Ishikawa (cell line): ENCODE results near the gene SLC2A4RG.

Experiments used
- CEBPB ChIP-seq: IDR thresholded peaks from 2 replicates; pipeline ENCODE4 v1.6.1; 2012
- CREB1 ChIP-seq: IDR thresholded peaks from 2 replicates; pipeline ENCODE4 v1.6.1; 2012; ENCODE audit warnings: low read depth
- EGR1 ChIP-seq: IDR thresholded peaks from 2 replicates; pipeline ENCODE4 v1.6.1; 2012
- EP300 ChIP-seq: IDR thresholded peaks from 2 replicates; pipeline ENCODE4 v1.6.1; 2012; ENCODE audit warnings: borderline replicate concordance
- FOXM1 ChIP-seq: IDR thresholded peaks from 2 replicates; pipeline ENCODE4 v1.6.1; 2012; ENCODE audit warnings: low read depth, borderline replicate concordance
- MAX ChIP-seq: IDR thresholded peaks from 2 replicates; pipeline ENCODE4 v1.6.1; 2012
- NFIC ChIP-seq: IDR thresholded peaks from 2 replicates; pipeline ENCODE4 v1.6.1; 2012
- RAD21 ChIP-seq: IDR thresholded peaks from 2 replicates; pipeline ENCODE4 v1.6.1; 2012; ENCODE audit warnings: low read depth
- REST ChIP-seq: IDR thresholded peaks from 2 replicates; pipeline ENCODE4 v1.6.1; 2012; ENCODE audit warnings: low read depth, mild to moderate bottlenecking
- TAF1 ChIP-seq: IDR thresholded peaks from 2 replicates; pipeline ENCODE4 v1.6.1; 2012; ENCODE audit warnings: low read depth, mild to moderate bottlenecking
- TCF12 ChIP-seq: IDR thresholded peaks from 2 replicates; pipeline ENCODE4 v1.6.1; 2012; ENCODE audit warnings: low read depth
- TEAD4 ChIP-seq: IDR thresholded peaks from 2 replicates; pipeline ENCODE4 v1.6.1; 2012
- USF1 ChIP-seq: IDR thresholded peaks from 2 replicates; pipeline ENCODE4 v1.6.1; 2012
- YY1 ChIP-seq: IDR thresholded peaks from 2 replicates; pipeline ENCODE4 v1.6.1; 2012; ENCODE audit warnings: low read depth
- ZBTB7A ChIP-seq: IDR thresholded peaks from 2 replicates; pipeline ENCODE4 v1.6.1; 2012; ENCODE audit warnings: low read depth

Gene SLC2A4RG

GRCh38 chr20:63774306-63774705 lies 34.7 kb downstream of the SLC2A4RG start:
- TF ChIP-seq CEBPB (no peak), EP300 (no peak), FOXM1 (no peak), YY1 (no peak), TCF12 (no peak), REST (no peak), EGR1 (no peak), RAD21 (no peak), MAX (no peak), TAF1 (no peak)

- TF ChIP-seq CREB1 (no peak), ZBTB7A (no peak)
Observed at GRCh38 chr20:63775096-63775978, 35.8 kb downstream of the SLC2A4RG start.

- TF ChIP-seq TEAD4 (no peak), NFIC (no peak), RAD21 (no peak), FOXM1 (no peak), ZBTB7A (no peak), EP300 (no peak), TAF1 (no peak), CEBPB (no peak), REST (no peak), YY1 (no peak), USF1 (no peak), EGR1 (no peak), MAX (no peak)
Observed at GRCh38 chr20:63777614-63778013, 38.0 kb downstream of the SLC2A4RG start.

- no peak for TF ChIP-seq NFIC
- no peak for TF ChIP-seq FOXM1
- TF ChIP-seq TCF12, result no peak
- TF ChIP-seq CREB1, result no peak
- no peak for TF ChIP-seq ZBTB7A
- no peak for TF ChIP-seq REST
Observed at GRCh38 chr20:63778034-63778752, 38.6 kb downstream of the SLC2A4RG start.

- TF ChIP-seq TCF12 (no peak), TEAD4 (no peak), YY1 (no peak), REST (no peak), ZBTB7A (no peak), MAX (no peak), FOXM1 (no peak)
Observed at GRCh38 chr20:63778857-63779256, 39.3 kb downstream of the SLC2A4RG start.
